Astrocyte of the spinal cord (primary cell): ENCODE measurements around the gene RENBP.
A peak's percentile ranks its signal among the peaks of the same experiment; 100 is the strongest.

Experiments
- DNase-seq: peaks from one replicate; pipeline ENCODE4 v3.0.0; 2011; ENCODE audit warnings: low read depth, low spot score
- H3K4me3 ChIP-seq: 2 replicates; pipeline ENCODE4 v1.5.1; 2011; ENCODE audit warnings: low read depth, mild to moderate bottlenecking, low read length, moderate library complexity
- CTCF ChIP-seq: IDR thresholded peaks from 2 replicates; pipeline ENCODE4 v1.5.1; 2012; ENCODE audit warnings: low read depth, mild to moderate bottlenecking, low read length, inconsistent platforms
- in situ Hi-C: cut with HindIII; loops from 2 replicates; pipeline ENCODE4 v1.10.0; 2017; ENCODE audit warnings: low sequenced_read_pairs

Gene RENBP

GRCh38 chrX:153931151-153931550, 13.3 kb downstream of the RENBP start:
- H3K4me3 ChIP-seq = no peak overlapping the region
- DNase-seq = no peak
- in situ Hi-C loops = no loop called here
- no peak for TF ChIP-seq CTCF

GRCh38 chrX:153930011-153930910, 14.2 kb downstream of the RENBP start:
- in situ Hi-C loops = no loop called here
- H3K4me3 ChIP-seq = no peak overlapping the region
- TF ChIP-seq CTCF = no peak
- no peak for DNase-seq

GRCh38 chrX:153929576-153929975, 14.9 kb downstream of the RENBP start:
- no peak for TF ChIP-seq CTCF
- H3K4me3 ChIP-seq = no peak overlapping the region
- in situ Hi-C loops = no loop called here
- DNase-seq = no peak

GRCh38 chrX:153928846-153929245, 15.6 kb downstream of the RENBP start:
- in situ Hi-C loops = no loop called here
- no peak for DNase-seq
- TF ChIP-seq CTCF = no peak
- peak overlapping the region; percentile 21 for H3K4me3 ChIP-seq

GRCh38 chrX:153927922-153928760, 16.3 kb downstream of the RENBP start:
- peak overlapping the region; percentile 57 for H3K4me3 ChIP-seq
- in situ Hi-C loops = no loop called here
- peak; percentile 16 for TF ChIP-seq CTCF
- DNase-seq = peak; percentile 99

- no peak for DNase-seq
- H3K4me3 ChIP-seq = peak overlapping the region; percentile 57
- in situ Hi-C loops = no loop called here
- TF ChIP-seq CTCF = no peak
Observed at GRCh38 chrX:153927672-153927921, 16.8 kb downstream of the RENBP start.
